Panc1 (cell line): Measurements from ENCODE around the gene BCAS3. TPM values are rescaled to one million over a fixed set of nuclear protein-coding genes. Genes with fewer than 3 reads are reported as not detected.

Experiments
- ATAC-seq: fragments of 200-7000 bp; cut with Tn5 transposase; 2 replicates; pipeline ENCODE4 v1.9.1; 2020; ENCODE audit warnings: mild to moderate bottlenecking, moderate library complexity
- BruUV-seq: library from RNA; stranded (reverse); fragments of 400-500 nt; replicated peaks from 2 replicates; lab custom pipeline; 2021; lab: Mats Ljungman, UMichigan
- CTCF ChIA-PET: fragments of 300-600 bp; sonication (Branson Sonifier 250); formaldehyde crosslinking; loops from one replicate; lab custom pipeline; 2022; ENCODE audit warnings: antibody characterized with exemption; lab: Charles Lee
- POLR2A ChIA-PET: fragments of 300-600 bp; sonication (Branson Sonifier 250); formaldehyde crosslinking; loops from one replicate; lab custom pipeline; 2022; ENCODE audit warnings: antibody characterized with exemption; lab: Charles Lee
- DNase-seq: peaks from one replicate; pipeline ENCODE4 v3.0.0-alpha.2; 2010; ENCODE audit warnings: low read depth, low spot score
- H3K27ac ChIP-seq: 2 replicates; pipeline ENCODE4 v1.5.1; 2011; ENCODE audit warnings: mild to moderate bottlenecking, low read length, inconsistent platforms
- H3K27me3 ChIP-seq: fragments of 200-500 bp; sonication (Bioruptor generic); 2 replicates; pipeline ENCODE4 v1.6.0; 2014; ENCODE audit warnings: low read length, inconsistent platforms; ENCODE audit not compliant: control insufficient read depth, insufficient read depth
- H3K36me3 ChIP-seq: fragments of 200-500 bp; sonication (Bioruptor generic); 2 replicates; pipeline ENCODE4 v1.5.1; 2014; ENCODE audit warnings: inconsistent platforms, mild to moderate bottlenecking, low read length, moderate library complexity; ENCODE audit not compliant: control insufficient read depth, insufficient read depth
- H3K4me1 ChIP-seq: 2 replicates; pipeline ENCODE4 v1.5.1; 2011; ENCODE audit warnings: inconsistent platforms, mild to moderate bottlenecking, low read length, moderate library complexity; ENCODE audit not compliant: control insufficient read depth, insufficient read depth
- H3K4me3 ChIP-seq, 2 experiments: 2 replicates each; pipeline ENCODE4 v1.5.1; 2011 to 2012; ENCODE audit warnings: low read depth in 2 of 2, low read length in 2 of 2, mild to moderate bottlenecking in 2 of 2, inconsistent platforms in 1 of 2, moderate library complexity in 1 of 2
- H3K9me3 ChIP-seq: fragments of 200-500 bp; sonication (Bioruptor generic); 2 replicates; pipeline ENCODE4 v1.5.1; 2014; ENCODE audit warnings: low read depth, mild to moderate bottlenecking, inconsistent platforms, low read length, moderate library complexity; ENCODE audit not compliant: control insufficient read depth, insufficient read depth
- POLR2AphosphoS5 ChIP-seq: IDR thresholded peaks from 2 replicates; pipeline ENCODE4 v1.6.1; 2012; ENCODE audit warnings: mild to moderate bottlenecking, low read depth, low read length, moderate library complexity
- SIN3A ChIP-seq: IDR thresholded peaks from 2 replicates; pipeline ENCODE4 v1.6.1; 2012; ENCODE audit warnings: low read depth, mild to moderate bottlenecking, low read length, moderate library complexity, borderline replicate concordance; ENCODE audit not compliant: insufficient read depth
- TCF7L2 ChIP-seq: IDR thresholded peaks from 2 replicates; pipeline ENCODE4 v1.6.1; 2011; ENCODE audit warnings: mild to moderate bottlenecking, low read depth, low read length, inconsistent platforms
- in situ Hi-C: cut with HindIII; loops from 2 replicates; pipeline ENCODE4 v1.10.0; 2016; ENCODE audit warnings: low sequenced_read_pairs, low pct_unique_long_range_greater_than_20kb
- intact Hi-C: fragments of 100-400 bp; cut with micrococcal nuclease; formaldehyde crosslinking; loops from one replicate; pipeline ENCODE4 v1.10.0; 2022; ENCODE audit not compliant: unreplicated experiment
- total RNA-seq: library from RNA; stranded (reverse); gene quantifications from one replicate; pipeline ENCODE4 v1.2.1, GENCODE V29; 2021; ENCODE audit not compliant: unreplicated experiment
- TF ChIP-seq, protein P1 (sequence below), 2 experiments: IDR thresholded peaks; 2 replicates each; pipeline ENCODE4 v1.6.1; 2011 to 2012; ENCODE audit warnings: low read depth in 2 of 2, control low read depth in 1 of 2, low read length in 1 of 2, mild to moderate bottlenecking in 1 of 2, moderate library complexity in 1 of 2; ENCODE audit not compliant: insufficient read depth in 1 of 2
- TF ChIP-seq, protein P2 (sequence below): fragments of 450-650 bp; IDR thresholded peaks from 2 replicates; pipeline ENCODE4 v1.5.1; 2017; ENCODE audit warnings: mild to moderate bottlenecking

The BCAS3 gene
- total RNA-seq, 1 experiment from 2014 or later = 9.3 TPM

DNA sequence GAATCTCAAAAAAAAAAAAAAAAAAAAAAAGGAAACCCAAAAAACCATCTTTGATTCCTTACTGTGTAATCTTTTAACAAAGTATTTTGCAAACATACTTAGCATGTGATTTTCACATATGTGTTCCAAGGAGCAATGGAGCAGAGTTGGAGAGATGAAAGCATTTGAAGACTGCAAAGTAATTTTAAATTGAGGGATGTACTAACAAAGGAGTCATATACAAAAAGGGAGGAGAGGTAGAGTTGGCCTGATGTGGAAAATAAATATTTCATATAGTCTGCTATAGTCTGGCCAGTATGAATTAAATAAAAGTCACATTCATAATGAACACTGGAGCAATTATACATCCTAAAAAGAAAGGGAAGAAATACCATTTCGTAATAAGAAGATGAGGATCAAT is 456.2 kb downstream of the BCAS3 start:
- no TSS peak for BruUV-seq
- POLR2A ChIA-PET = no interaction called here
- H3K9me3 ChIP-seq = no peaks in the 10 kb centered on the region
- H3K27ac ChIP-seq = no peak overlapping the region; the same call in 1 of the 2 replicates
- no peak for ATAC-seq
- CTCF ChIA-PET = no interaction called here
- intact Hi-C loops (no loop called here), in situ Hi-C loops (no loop called here)
- no peak overlapping the region for H3K4me3 ChIP-seq
- H3K4me1 ChIP-seq = no peaks in the 10 kb centered on the region
- H3K36me3 ChIP-seq = no peaks in the 10 kb centered on the region
- TF ChIP-seq, protein P1, sequence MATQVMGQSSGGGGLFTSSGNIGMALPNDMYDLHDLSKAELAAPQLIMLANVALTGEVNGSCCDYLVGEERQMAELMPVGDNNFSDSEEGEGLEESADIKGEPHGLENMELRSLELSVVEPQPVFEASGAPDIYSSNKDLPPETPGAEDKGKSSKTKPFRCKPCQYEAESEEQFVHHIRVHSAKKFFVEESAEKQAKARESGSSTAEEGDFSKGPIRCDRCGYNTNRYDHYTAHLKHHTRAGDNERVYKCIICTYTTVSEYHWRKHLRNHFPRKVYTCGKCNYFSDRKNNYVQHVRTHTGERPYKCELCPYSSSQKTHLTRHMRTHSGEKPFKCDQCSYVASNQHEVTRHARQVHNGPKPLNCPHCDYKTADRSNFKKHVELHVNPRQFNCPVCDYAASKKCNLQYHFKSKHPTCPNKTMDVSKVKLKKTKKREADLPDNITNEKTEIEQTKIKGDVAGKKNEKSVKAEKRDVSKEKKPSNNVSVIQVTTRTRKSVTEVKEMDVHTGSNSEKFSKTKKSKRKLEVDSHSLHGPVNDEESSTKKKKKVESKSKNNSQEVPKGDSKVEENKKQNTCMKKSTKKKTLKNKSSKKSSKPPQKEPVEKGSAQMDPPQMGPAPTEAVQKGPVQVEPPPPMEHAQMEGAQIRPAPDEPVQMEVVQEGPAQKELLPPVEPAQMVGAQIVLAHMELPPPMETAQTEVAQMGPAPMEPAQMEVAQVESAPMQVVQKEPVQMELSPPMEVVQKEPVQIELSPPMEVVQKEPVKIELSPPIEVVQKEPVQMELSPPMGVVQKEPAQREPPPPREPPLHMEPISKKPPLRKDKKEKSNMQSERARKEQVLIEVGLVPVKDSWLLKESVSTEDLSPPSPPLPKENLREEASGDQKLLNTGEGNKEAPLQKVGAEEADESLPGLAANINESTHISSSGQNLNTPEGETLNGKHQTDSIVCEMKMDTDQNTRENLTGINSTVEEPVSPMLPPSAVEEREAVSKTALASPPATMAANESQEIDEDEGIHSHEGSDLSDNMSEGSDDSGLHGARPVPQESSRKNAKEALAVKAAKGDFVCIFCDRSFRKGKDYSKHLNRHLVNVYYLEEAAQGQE (IDR thresholded peaks at IDR 0.05; ENCODE audit: insufficient read depth in 1 of 2, low read depth in 2 of 2, low read length in 1 of 2) = no peak
- TF ChIP-seq TCF7L2 (no peak), POLR2AphosphoS5 (no peak)
- TF ChIP-seq, protein P2, sequence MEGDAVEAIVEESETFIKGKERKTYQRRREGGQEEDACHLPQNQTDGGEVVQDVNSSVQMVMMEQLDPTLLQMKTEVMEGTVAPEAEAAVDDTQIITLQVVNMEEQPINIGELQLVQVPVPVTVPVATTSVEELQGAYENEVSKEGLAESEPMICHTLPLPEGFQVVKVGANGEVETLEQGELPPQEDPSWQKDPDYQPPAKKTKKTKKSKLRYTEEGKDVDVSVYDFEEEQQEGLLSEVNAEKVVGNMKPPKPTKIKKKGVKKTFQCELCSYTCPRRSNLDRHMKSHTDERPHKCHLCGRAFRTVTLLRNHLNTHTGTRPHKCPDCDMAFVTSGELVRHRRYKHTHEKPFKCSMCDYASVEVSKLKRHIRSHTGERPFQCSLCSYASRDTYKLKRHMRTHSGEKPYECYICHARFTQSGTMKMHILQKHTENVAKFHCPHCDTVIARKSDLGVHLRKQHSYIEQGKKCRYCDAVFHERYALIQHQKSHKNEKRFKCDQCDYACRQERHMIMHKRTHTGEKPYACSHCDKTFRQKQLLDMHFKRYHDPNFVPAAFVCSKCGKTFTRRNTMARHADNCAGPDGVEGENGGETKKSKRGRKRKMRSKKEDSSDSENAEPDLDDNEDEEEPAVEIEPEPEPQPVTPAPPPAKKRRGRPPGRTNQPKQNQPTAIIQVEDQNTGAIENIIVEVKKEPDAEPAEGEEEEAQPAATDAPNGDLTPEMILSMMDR = no peak
- no peak for DNase-seq
- no peaks in the 10 kb centered on the region for H3K27me3 ChIP-seq

DNA sequence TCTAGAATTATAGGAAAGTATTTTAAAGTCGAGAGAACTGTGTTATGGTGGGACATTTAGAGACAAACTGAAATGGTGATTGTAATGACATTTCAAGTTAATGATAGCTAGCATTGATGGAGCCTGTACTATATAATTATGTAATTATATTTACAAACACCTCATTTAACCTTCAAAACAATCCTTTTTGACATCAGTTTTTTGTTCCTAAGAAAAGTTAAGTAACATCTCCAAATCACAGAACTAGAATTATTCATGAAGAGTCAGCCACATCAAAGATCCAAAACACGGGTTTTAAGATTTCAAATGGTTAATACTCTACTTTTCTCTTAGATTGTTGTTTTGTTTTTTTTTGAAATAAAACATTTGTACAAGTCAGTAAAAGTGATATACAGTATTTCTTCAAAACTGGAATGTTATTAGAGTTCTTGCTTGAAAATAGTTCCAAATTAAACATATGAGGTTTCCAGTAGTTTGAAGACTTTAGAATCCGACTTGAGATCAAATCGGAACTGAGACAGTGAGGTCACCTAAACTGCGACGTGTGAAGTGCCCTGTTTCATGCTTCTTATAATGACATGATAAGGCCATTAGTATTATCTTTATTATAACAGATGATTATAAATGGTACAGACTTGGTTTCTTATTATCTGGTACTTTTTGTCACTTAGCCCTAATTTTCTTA is 457.0 kb downstream of the BCAS3 start:
- no peak for DNase-seq
- BruUV-seq = no TSS peak
- in situ Hi-C loops = no loop called here
- ChIA-PET CTCF (no interaction called here), POLR2A (interaction anchor here (0.6 kb wide), 1 partner anchor 13 kb away, joined by 3 read pairs; no protein-coding TSS in a partner anchor)
- no peaks in the 10 kb centered on the region for H3K27me3 ChIP-seq
- H3K4me3 ChIP-seq = no peak overlapping the region
- H3K9me3 ChIP-seq = no peaks in the 10 kb centered on the region
- H3K4me1 ChIP-seq = no peaks in the 10 kb centered on the region
- TF ChIP-seq, protein P1 (IDR thresholded peaks at IDR 0.05; ENCODE audit: insufficient read depth in 1 of 2, low read depth in 2 of 2, low read length in 1 of 2) = no peak
- TF ChIP-seq TCF7L2 (no peak), POLR2AphosphoS5 (no peak), SIN3A (no peak)
- TF ChIP-seq, protein P2 = no peak
- no peak for ATAC-seq
- H3K27ac ChIP-seq = 0 out of 2 replicates have a peak overlapping the region, but pooled peaks have one; percentile 30
- intact Hi-C loops = no loop called here
- H3K36me3 ChIP-seq = no peaks in the 10 kb centered on the region
